H9 (cell line): ENCODE results near the gene RHOD. TPM values are rescaled to one million over a fixed set of nuclear protein-coding genes. Genes with fewer than 3 reads are reported as not detected.

Source experiments
- DNase-seq: peaks from one replicate; pipeline ENCODE4 v3.0.0-alpha.2; 2017
- H2AFZ ChIP-seq: one replicate; pipeline ENCODE4 v1.6.1; 2013; ENCODE audit warnings: mild to moderate bottlenecking, low read length, control low read depth, moderate library complexity
- H2AK5ac ChIP-seq: 2 replicates; pipeline ENCODE4 v1.6.1; 2013; ENCODE audit warnings: low read length, control low read depth, mixed read lengths; ENCODE audit not compliant: insufficient read length
- H2BK120ac ChIP-seq: one replicate; pipeline ENCODE4 v1.6.1; 2013; ENCODE audit warnings: low read depth, mild to moderate bottlenecking, low read length, control low read depth, inconsistent platforms; ENCODE audit not compliant: poor library complexity, severe bottlenecking
- H2BK12ac ChIP-seq: 2 replicates; pipeline ENCODE4 v1.6.1; 2013; ENCODE audit warnings: low read length, control low read depth, mixed read lengths, low read depth; ENCODE audit not compliant: insufficient read length
- H2BK15ac ChIP-seq: 2 replicates; pipeline ENCODE4 v1.6.1; 2013; ENCODE audit warnings: low read depth, low read length, control low read depth
- H2BK20ac ChIP-seq: one replicate; pipeline ENCODE4 v1.6.1; 2013; ENCODE audit warnings: low read depth, mild to moderate bottlenecking, low read length, control low read depth, inconsistent platforms; ENCODE audit not compliant: poor library complexity, severe bottlenecking
- H2BK5ac ChIP-seq: 2 replicates; pipeline ENCODE4 v1.6.1; 2013; ENCODE audit warnings: low read length, control low read depth, mixed read lengths; ENCODE audit not compliant: insufficient read length
- H3K14ac ChIP-seq: 2 replicates; pipeline ENCODE4 v1.6.1; 2013; ENCODE audit warnings: low read length, control low read depth; ENCODE audit not compliant: insufficient read depth
- H3K18ac ChIP-seq: 2 replicates; pipeline ENCODE4 v1.6.1; 2013; ENCODE audit warnings: low read depth, mild to moderate bottlenecking, mixed read lengths, low read length, control low read depth; ENCODE audit not compliant: insufficient read length
- H3K23ac ChIP-seq: 2 replicates; pipeline ENCODE4 v1.6.1; 2013; ENCODE audit warnings: low read length, control low read depth, mixed read lengths, low read depth; ENCODE audit not compliant: insufficient read length
- H3K23me2 ChIP-seq: 2 replicates; pipeline ENCODE4 v1.6.1; 2013; ENCODE audit warnings: low read depth, mild to moderate bottlenecking, mixed read lengths, low read length, control low read depth; ENCODE audit not compliant: insufficient read length, poor library complexity, severe bottlenecking
- H3K27ac ChIP-seq: 2 replicates; pipeline ENCODE4 v1.5.1; 2013; ENCODE audit warnings: low read length, control low read depth, mixed read lengths, low read depth; ENCODE audit not compliant: insufficient read length
- H3K27me3 ChIP-seq: 2 replicates; pipeline ENCODE4 v1.6.1; 2013; ENCODE audit warnings: low read length, control low read depth, inconsistent platforms; ENCODE audit not compliant: insufficient read depth
- H3K4ac ChIP-seq: 2 replicates; pipeline ENCODE4 v1.6.1; 2013; ENCODE audit warnings: low read depth, mild to moderate bottlenecking, control low read depth, inconsistent platforms, low read length, moderate library complexity
- H3K4me1 ChIP-seq: 2 replicates; pipeline ENCODE4 v1.6.1; 2013; ENCODE audit warnings: low read length, control low read depth, inconsistent platforms; ENCODE audit not compliant: insufficient read depth
- H3K4me2 ChIP-seq: 2 replicates; pipeline ENCODE4 v1.6.1; 2013; ENCODE audit warnings: low read length, control low read depth, mixed read lengths; ENCODE audit not compliant: insufficient read length, insufficient read depth
- H3K56ac ChIP-seq: 2 replicates; pipeline ENCODE4 v1.6.1; 2013; ENCODE audit warnings: low read depth, mild to moderate bottlenecking, mixed read lengths, low read length, control low read depth; ENCODE audit not compliant: insufficient read length
- H3K79me1 ChIP-seq: 2 replicates; pipeline ENCODE4 v1.6.1; 2013; ENCODE audit warnings: low read depth, mild to moderate bottlenecking, moderate library complexity, low read length, control low read depth, inconsistent platforms; ENCODE audit not compliant: insufficient read depth, poor library complexity, severe bottlenecking
- H3K79me2 ChIP-seq: 2 replicates; pipeline ENCODE4 v1.6.1; 2013; ENCODE audit warnings: low read length, control low read depth, inconsistent platforms; ENCODE audit not compliant: insufficient read depth
- H3K9ac ChIP-seq: 2 replicates; pipeline ENCODE4 v1.6.1; 2013; ENCODE audit warnings: low read length, control low read depth, mixed read lengths; ENCODE audit not compliant: insufficient read length; ENCODE audit errors: extremely low read depth
- H3K9me3 ChIP-seq: one replicate; pipeline ENCODE4 v1.6.1; 2013; ENCODE audit warnings: low read depth, low read length, inconsistent platforms; ENCODE audit not compliant: control insufficient read depth
- H3T11ph ChIP-seq: one replicate; pipeline ENCODE4 v1.6.1; 2013; ENCODE audit warnings: mild to moderate bottlenecking, low read length, control low read depth, inconsistent platforms
- H4K20me1 ChIP-seq: one replicate; pipeline ENCODE4 v1.6.1; 2013; ENCODE audit not compliant: control insufficient read depth, insufficient read length, insufficient read depth
- H4K5ac ChIP-seq: 2 replicates; pipeline ENCODE4 v1.6.1; 2013; ENCODE audit warnings: low read depth, mild to moderate bottlenecking, mixed read lengths, low read length, control low read depth; ENCODE audit not compliant: insufficient read length
- H4K8ac ChIP-seq: replicated peaks from 2 replicates; pipeline ENCODE4 v1.6.1; 2013; ENCODE audit warnings: low read length, control low read depth, mixed read lengths, low read depth; ENCODE audit not compliant: insufficient read length
- H4K91ac ChIP-seq: 2 replicates; pipeline ENCODE4 v1.6.1; 2013; ENCODE audit warnings: low read depth, mild to moderate bottlenecking, moderate library complexity, mixed read lengths, low read length, control low read depth; ENCODE audit not compliant: insufficient read length
- H3K27ac Mint-ChIP-seq, 3 experiments: 2 replicates in 2 of 3; 3 replicates in 1 of 3; pipeline ENCODE4 v1.8.0; 2020 to 2021; ENCODE audit warnings: mixed read lengths in 3 of 3, mild to moderate bottlenecking in 1 of 3, moderate library complexity in 1 of 3
- H3K27me3 Mint-ChIP-seq: 2 replicates; pipeline ENCODE4 v1.8.0; 2021; ENCODE audit warnings: low read depth, mild to moderate bottlenecking, moderate library complexity, mixed read lengths
- H3K36me3 Mint-ChIP-seq, 3 experiments: 2 replicates in 2 of 3; 3 replicates in 1 of 3; pipeline ENCODE4 v1.8.0; 2020 to 2021; ENCODE audit warnings: low read depth in 3 of 3, mixed read lengths in 3 of 3; ENCODE audit not compliant: insufficient read depth in 1 of 3
- H3K4me1 Mint-ChIP-seq, 2 experiments: 2 replicates each; pipeline ENCODE4 v1.8.0; 2020; ENCODE audit warnings: mixed read lengths in 2 of 2
- H3K4me3 Mint-ChIP-seq, 2 experiments: 2 replicates in 1 of 2; 3 replicates in 1 of 2; pipeline ENCODE4 v1.8.0; 2020 to 2021; ENCODE audit warnings: mild to moderate bottlenecking in 2 of 2, mixed read lengths in 2 of 2, moderate library complexity in 1 of 2
- H3K9me3 Mint-ChIP-seq, 2 experiments: 2 replicates in 1 of 2; 3 replicates in 1 of 2; pipeline ENCODE4 v1.8.0; 2020; ENCODE audit warnings: mild to moderate bottlenecking in 2 of 2, mixed read lengths in 2 of 2, moderate library complexity in 1 of 2
- CTCF ChIP-seq: fragments of 200-600 bp; sonication (generic); conservative IDR thresholded peaks from 3 replicates; pipeline ENCODE4 v1.8.0; 2021; ENCODE audit warnings: antibody characterized with exemption, mild to moderate bottlenecking
- WGBS: extraction: QIAGEN DNeasy Blood & Tissue Kit; methylation state at CpG from one replicate; pipeline ENCODE4 v1.1.7; 2013; ENCODE audit warnings: missing lambda C conversion rate, low lambda C conversion rate, mixed read lengths; ENCODE audit not compliant: insufficient read length; ENCODE audit errors: extremely low coverage; 5-methylcytosine and 5-hydroxymethylcytosine counted together
- total RNA-seq: library from RNA; stranded (reverse); gene quantifications from 2 replicates; pipeline ENCODE4 v1.2.1, GENCODE V29; 2021

The RHOD gene
- total RNA-seq, 1 experiment from 2014 or later: 14.8 TPM

GRCh38 chr11:67119585-67120391 lies 63.1 kb downstream of the RHOD start:
- no peak overlapping the region for H3K27ac ChIP-seq
- H3K79me2 ChIP-seq: peaks cover 27% of the 10 kb centered on the region; the same call in 1 of the 2 replicates
- DNase-seq: no peak
- no peak overlapping the region for H3K18ac ChIP-seq
- no peak overlapping the region for H3K23ac ChIP-seq
- H3K23me2 ChIP-seq: peaks cover 21% of the 10 kb centered on the region
- H3T11ph ChIP-seq: no peak overlapping the region
- Mint-ChIP-seq H3K27ac (peak overlapping the region; percentile 91 to 98 (median 95)), H3K36me3 (peaks cover 7 to 17% (median 14%) of the 10 kb centered on the region in 3 experiments; a peak in 6 of 7 replicates), H3K4me1 (peaks cover 24 to 28% of the 10 kb centered on the region in 2 experiments), H3K4me3 (peak overlapping the region; percentile 96 to 99), H3K27me3 (no peaks in the 10 kb centered on the region), H3K9me3 (peaks cover 0 to 2% of the 10 kb centered on the region in 2 experiments; a peak in 2 of 5 replicates)
- H2BK120ac ChIP-seq: no peak overlapping the region
- H4K91ac ChIP-seq: no peak overlapping the region
- H4K20me1 ChIP-seq: no peaks in the 10 kb centered on the region
- no CpG with 5 or more reads among the region's 61 CpGs for WGBS
- no peak overlapping the region for H3K56ac ChIP-seq
- no peaks in the 10 kb centered on the region for H3K79me1 ChIP-seq
- H2BK15ac ChIP-seq: no peak overlapping the region
- H3K9ac ChIP-seq: peak overlapping the region; percentile 72
- H2BK12ac ChIP-seq: no peak overlapping the region
- no peak overlapping the region for H4K8ac ChIP-seq
- H2BK20ac ChIP-seq: no peak overlapping the region
- H3K27me3 ChIP-seq: no peaks in the 10 kb centered on the region
- H3K4ac ChIP-seq: no peak overlapping the region
- TF ChIP-seq CTCF: no peak; the same call in 2 of the 3 replicates
- H3K9me3 ChIP-seq: no peaks in the 10 kb centered on the region
- peak overlapping the region; percentile 100 for H3K4me2 ChIP-seq
- H2BK5ac ChIP-seq: no peak overlapping the region
- no peak overlapping the region for H4K5ac ChIP-seq
- H3K14ac ChIP-seq: 0 out of 2 replicates have a peak overlapping the region, but pooled peaks have one; percentile 45
- no peaks in the 10 kb centered on the region for H3K4me1 ChIP-seq
- H2AK5ac ChIP-seq: no peak overlapping the region
- H2AFZ ChIP-seq: no peak overlapping the region
